GM18519 (cell line): ENCODE measurements around the gene HELLS.
A peak's percentile ranks its signal among the peaks of the same experiment; 100 is the strongest.
"Not testable (repeated sequence)": the region's sequence is repeated elsewhere in the genome, so short reads cannot be mapped to it uniquely, and the experiment has no call there.

Source experiments
- ATAC-seq: cut with Tn5 transposase; IDR thresholded peaks from one replicate; pipeline ENCODE4 v1.9.1; 2021; ENCODE audit warnings: mild to moderate bottlenecking, moderate library complexity; ENCODE audit not compliant: unreplicated experiment, low FRiP score

HELLS gene

GRCh38 chr10:94602729-94603515, 57.3 kb downstream of the HELLS start:
- ATAC-seq: no peak

- ATAC-seq: peak; percentile 80
Observed at GRCh38 chr10:94607111-94607510, 61.5 kb downstream of the HELLS start.

- no peak for ATAC-seq
Observed at GRCh38 chr10:94608559-94608958, 63.0 kb downstream of the HELLS start.

GRCh38 chr10:94614558-94614957, 69.0 kb downstream of the HELLS start:
- no peak for ATAC-seq

DNA sequence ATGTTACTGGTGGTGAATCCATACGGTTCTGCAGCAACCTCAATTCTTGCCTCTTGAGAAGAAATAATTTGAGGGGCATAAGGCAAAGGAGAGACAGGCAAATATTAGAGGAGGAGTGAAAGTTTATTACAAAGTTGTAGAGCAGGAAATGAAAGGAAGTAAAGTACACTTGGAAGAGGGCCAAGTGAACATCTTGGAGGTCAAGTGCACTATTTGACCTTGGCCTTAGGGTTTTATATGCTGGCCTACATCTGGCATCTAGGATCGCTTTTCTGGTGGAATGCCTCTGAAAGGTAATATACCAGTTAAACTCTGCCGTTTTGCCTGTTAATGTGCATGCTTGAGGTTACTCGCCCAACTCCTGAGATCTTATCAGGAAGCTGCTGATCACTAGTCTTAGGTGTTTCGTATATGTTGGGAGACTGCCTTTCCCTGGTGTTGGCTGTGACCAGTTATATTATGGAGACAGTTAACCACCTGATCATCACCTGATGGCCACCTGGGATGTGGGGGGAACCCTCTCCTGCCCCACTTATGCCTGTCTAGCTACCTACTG, 71.9 kb downstream of the HELLS start:
- no peak for ATAC-seq

DNA sequence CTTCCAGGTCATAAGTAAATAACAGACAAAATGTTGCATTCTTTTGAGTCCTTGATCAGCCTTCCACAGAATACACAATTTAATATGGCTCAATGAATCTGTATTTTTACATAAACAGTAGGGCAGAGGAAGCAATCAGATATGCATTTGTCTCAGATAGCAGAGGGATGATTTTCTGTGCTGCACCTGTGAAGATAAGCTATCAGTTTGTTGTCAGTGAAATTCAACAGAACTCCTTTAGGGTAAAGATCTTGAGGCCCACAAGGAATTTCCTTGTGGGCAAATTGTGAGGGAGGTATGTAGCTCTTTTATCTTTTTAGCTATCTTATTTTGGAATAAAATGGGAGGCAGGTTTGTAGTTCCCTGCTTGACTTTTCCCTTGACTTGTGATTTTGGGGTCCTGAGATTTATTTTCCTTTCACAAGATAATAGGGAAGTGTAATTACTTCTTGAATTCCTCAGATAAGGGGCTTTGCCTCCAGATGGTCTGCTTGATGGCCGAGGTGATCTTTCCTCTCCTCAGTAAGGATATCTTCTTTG, 77.1 kb downstream of the HELLS start:
- no peak for ATAC-seq

DNA sequence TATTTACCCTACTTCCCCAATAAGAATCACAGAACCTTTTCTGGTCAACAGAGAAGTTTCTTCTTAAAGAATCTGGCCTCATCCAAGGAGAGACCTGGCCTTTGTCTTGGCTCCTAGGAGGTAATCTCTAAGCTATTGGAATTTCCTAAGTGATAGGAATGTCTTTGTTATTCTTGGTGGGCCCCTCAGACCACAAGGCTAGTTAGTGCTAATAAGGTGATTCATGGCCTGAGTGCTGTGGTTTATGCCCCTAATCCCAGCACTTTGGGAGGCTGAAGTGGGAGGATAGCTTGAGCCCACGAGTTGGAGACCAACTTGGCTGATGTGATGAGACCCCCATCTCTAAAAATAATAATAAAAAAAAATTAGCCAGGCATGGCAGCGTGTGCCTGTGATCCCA, 78.0 kb downstream of the HELLS start:
- ATAC-seq: no peak

GRCh38 chr10:94626476-94626875, 80.9 kb downstream of the HELLS start:
- ATAC-seq: no peak

GRCh38 chr10:94627511-94627910, 81.9 kb downstream of the HELLS start:
- ATAC-seq: no peak

- ATAC-seq: peak; percentile 58
Observed at GRCh38 chr10:94630017-94630688, 84.6 kb downstream of the HELLS start.

- ATAC-seq: no peak
Observed at GRCh38 chr10:94631077-94631875, 85.7 kb downstream of the HELLS start.

- ATAC-seq: no peak
Observed at GRCh38 chr10:94632954-94633353, 87.4 kb downstream of the HELLS start.

GRCh38 chr10:94638097-94638496, 92.5 kb downstream of the HELLS start:
- not testable (repeated sequence) for ATAC-seq

DNA sequence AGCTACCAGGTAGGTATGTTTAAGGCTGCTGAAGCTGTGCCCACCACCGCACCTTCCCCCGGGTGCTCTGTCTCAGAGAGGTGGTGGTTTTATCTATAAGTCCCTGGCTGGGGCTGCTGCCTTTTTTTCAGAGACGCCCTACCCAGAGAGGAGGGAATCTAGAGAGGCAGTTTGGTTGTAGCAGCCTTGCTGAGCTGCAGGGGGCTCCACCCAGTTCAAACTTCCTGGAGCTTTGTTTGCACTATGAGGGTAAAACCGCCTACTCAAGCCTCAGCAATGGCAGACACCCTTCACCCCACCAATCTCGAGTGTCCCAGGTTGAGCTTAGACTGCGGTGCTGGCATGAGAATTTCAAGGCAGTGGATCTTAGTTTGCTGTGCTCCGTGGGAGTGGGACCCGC, 94.3 kb downstream of the HELLS start:
- no peak for ATAC-seq

DNA sequence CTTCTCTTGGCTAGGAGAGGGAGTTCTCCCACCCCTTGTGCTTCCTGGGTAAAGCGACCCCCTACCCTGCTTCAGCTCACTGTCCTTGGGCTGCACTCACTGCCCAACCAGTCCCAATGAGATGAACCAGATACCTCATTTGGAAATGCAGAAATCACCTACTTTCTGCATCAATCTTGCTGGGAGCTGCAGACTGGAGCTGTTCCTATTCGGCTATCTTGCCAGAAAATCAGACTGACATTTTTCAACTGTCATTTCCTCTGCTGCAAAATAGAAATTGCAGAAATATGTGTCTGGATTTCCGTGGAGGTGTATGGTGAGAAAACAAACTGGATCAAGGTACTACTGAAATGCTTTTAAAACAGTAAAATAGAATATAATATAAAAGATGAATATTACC, 95.0 kb downstream of the HELLS start:
- no peak for ATAC-seq

GRCh38 chr10:94641480-94641879, 95.9 kb downstream of the HELLS start:
- ATAC-seq: no peak

DNA sequence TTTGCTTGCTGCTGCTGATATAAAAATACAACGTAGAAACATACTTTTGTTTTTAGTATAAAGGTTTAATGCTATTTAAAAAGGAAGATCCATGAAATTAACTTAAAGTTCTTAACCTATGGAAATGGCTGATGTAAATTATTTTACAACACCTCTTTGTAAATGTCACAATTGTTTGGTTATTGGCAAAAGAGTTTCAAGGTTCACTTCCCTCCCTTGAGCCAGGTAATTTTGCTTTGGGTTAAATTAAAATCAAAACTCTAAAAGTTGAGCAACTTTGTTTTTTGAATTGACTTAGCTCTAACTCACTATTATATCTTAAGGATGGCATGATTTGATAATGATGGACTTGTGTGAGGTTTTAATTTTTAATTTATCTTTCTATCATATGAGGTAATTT, 98.8 kb downstream of the HELLS start:
- ATAC-seq: no peak

- peak; percentile 88 for ATAC-seq
Observed at GRCh38 chr10:94645285-94645684, 99.7 kb downstream of the HELLS start.
